ENCODE data around the gene MARK3.

MARK3 gene

DNA sequence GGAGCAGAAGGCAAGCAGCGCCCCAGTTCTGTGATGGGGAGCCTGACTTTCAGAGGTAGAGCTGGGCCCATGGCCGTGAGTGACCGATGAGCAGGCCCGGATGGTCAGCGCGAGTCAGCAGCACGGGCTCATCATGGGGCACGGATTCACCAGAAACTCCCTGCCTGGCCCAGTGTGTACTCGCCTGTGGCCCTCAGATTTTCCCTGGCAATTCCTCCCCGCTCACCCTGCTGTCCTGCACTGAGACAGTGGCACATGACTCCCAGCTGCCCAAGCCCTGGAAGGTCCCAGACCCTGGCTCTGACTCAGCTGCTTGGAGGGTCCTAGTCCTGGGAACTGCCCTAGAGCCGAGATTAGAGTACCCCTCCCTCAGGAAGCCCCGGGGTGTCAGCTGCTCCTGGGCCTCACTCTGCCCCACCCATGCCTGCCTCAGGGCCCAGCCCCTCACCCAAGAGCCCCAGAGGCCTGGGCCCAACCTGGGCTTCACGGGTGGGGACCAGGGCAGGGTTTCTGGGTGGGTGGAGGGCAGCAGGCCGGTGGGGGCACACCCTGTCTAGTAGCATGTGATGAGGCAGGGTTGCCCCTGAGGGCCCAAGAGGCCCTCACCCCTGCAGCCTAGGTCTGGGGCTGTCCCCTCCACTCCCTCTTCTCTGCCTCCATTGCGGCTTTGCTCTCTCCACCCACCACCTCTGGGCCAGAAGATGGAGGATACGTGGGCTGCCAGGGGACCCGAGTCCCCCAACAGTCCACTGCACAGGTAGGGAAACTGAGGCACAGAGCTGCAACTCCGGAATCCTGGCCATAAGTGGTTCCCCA is 152.2 kb downstream of the MARK3 start:
- TF ChIP-seq CTCF (IDR thresholded peaks at IDR 0.05; ENCODE audit: low read depth, low read length, missing control alignments): no peak
- no peak for DNase-seq (ENCODE audit: low read depth)
- in situ Hi-C loops (cut with HindIII; ENCODE audit: low sequenced_read_pairs): no loop called here
- H3K4me3 ChIP-seq (ENCODE audit: low read depth, low read length): no peak overlapping the region

GRCh38 chr14:103538291-103539055 is 153.3 kb downstream of the MARK3 start:
- in situ Hi-C loops (cut with HindIII; ENCODE audit: low sequenced_read_pairs): no loop called here
- TF ChIP-seq CTCF (IDR thresholded peaks at IDR 0.05; ENCODE audit: low read depth, low read length, missing control alignments): no peak
- no peak overlapping the region for H3K4me3 ChIP-seq (ENCODE audit: low read depth, low read length)
- no peak for DNase-seq (ENCODE audit: low read depth)

DNA sequence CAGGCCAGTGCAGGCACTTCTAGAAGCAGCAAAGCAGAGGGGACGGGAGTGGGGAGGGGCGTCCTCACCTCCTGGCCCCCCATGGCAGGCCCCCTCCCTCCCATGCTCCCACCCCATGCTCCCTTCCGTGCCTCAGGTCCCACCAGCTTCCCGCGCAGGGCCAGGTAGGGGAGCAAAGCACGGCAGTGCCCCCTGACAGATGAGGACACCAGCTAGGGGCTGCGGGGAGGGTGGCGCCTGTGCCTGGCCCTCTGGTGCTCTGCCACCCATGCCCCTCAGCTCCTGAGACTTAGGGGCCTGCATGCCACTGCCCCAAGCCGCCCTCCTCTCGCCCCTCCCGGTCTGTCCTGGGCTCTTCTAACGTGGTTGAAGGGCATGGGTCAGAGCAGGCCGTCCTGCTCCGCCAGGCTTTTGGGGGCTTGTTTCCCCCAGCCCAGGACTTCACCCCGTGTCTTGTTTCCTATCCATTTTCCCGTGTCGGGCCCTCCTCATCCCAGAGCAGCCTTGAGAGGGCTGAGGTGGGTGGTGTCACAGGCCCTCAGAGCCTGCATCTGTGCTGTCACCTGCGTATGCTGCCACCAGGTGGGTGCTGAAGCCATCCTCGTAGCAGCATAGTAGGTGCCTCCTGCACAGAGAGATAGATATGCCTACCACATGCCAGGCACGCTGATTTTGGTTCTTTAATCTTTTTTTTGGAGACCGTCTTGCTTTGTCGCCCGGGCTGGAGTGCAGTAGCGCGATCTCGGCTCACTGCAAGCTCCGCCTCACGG is 154.0 kb downstream of the MARK3 start:
- no peak overlapping the region for H3K4me3 ChIP-seq (ENCODE audit: low read depth, low read length)
- in situ Hi-C loops (cut with HindIII; ENCODE audit: low sequenced_read_pairs): no loop called here

DNA sequence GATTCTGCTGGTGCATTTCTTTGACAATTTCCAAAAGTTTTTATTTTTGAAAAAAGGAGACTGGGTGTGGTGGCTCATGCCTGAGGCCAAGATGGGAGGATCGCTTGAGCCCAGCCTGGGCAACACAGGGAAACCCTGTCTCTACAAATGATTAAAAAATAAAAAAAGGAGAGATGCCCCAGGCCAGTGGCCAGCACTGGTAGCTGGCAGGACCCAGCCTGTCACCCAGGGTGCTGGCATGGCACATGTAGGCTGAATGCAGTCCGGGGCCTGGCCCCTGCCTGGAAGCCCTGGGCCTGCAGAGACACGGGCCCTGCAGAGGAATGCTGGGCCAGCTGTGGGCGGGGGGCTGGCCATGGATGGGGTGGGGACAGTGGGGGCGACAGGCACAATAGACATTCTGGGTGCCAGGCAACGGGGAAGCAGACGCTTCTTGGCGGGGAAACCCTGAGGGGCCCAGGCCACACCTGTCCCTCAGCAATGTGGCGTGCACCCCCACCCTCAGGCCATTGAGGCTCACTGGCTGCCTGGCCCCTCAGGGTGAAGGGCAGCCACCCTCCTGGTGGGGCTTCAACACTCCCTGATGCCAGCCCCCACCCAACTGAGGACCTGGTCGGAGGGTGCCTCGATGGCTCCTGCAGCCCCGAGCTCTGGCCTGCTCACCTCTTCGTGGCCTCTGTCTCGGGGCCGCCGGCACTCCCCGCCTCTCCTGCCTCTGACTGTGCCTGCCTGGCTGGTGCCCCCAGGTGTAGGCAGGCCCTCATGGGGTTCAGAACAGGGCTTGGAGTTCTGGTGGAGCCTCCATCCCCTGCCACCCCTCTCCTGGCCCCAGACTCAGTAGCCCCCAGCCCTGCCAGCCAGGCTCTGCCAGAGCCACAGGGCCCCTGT is 155.8 kb downstream of the MARK3 start:
- TF ChIP-seq CTCF (IDR thresholded peaks at IDR 0.05; ENCODE audit: low read depth, low read length, missing control alignments): no peak
- H3K4me3 ChIP-seq (ENCODE audit: low read depth, low read length): no peak overlapping the region
- DNase-seq (ENCODE audit: low read depth): no peak
- in situ Hi-C loops (cut with HindIII; ENCODE audit: low sequenced_read_pairs): no loop called here

More for the DNA sequence above, 154.0 kb downstream of the MARK3 start:
- DNase-seq (ENCODE audit: low read depth): no peak
- no peak for TF ChIP-seq CTCF (IDR thresholded peaks at IDR 0.05; ENCODE audit: low read depth, low read length, missing control alignments)

DNA sequence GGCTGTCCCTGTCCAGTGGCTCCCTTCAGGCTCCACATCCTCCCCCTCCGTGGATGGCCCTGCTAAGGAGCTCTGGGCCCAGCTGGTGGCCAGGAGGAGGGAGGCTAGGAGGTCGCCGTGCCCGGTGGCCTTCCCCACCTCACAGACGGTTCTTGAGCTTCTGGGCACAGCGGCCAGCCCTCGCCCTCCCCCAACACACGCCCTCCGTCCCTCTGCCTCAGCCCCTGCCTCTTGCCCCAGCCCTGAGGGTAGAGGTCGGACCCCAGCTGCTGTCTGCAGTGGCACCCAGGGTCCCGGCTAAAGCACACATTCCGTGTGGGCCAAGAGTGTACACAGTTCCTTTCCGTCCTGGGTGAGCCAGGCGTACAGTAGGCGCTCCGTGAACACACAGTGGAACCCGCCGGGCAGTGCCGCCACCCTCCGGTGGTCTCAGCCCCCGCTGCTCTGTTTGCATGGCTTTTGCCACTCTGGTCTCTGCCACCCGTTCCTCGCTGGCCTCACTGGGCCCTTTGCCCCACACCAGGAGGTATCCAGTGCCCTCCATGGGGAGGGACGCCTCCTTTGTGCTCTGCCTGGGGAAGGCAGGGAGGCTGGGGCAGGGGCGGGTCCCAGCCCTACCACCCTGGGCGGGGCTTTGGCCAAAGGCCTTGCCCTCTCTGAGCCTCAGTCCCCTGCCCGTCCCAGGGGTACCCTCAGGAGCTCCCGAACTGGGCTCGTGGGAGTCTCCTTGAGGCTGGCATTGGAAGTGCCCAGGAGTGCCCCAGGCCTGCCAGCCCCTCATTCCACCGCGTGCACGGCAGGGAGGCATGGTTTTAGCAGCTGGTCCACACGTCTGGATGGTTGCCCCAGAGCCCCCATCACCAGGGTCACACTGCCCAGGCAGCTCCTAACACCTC is 156.7 kb downstream of the MARK3 start:
- in situ Hi-C loops (cut with HindIII; ENCODE audit: low sequenced_read_pairs): no loop called here
- DNase-seq (ENCODE audit: low read depth): no peak
- H3K4me3 ChIP-seq (ENCODE audit: low read depth, low read length): no peak overlapping the region
- TF ChIP-seq CTCF (IDR thresholded peaks at IDR 0.05; ENCODE audit: low read depth, low read length, missing control alignments): no peak

Data from astrocyte of the cerebellum (primary cell).